HepG2 (cell line): Measurements from ENCODE around the gene PHB1. TPM values are rescaled to one million over a fixed set of nuclear protein-coding genes. Genes with fewer than 3 reads are reported as not detected.
A peak's percentile ranks its signal among the peaks of the same experiment; 100 is the strongest.

Experiments
- ASH2L ChIP-seq: fragments of 300-600, 200-600 bp; sonication (generic); IDR thresholded peaks from 2 replicates; pipeline ENCODE4 v1.7.0; 2017; ENCODE audit warnings: low read depth, mild to moderate bottlenecking, moderate library complexity, mixed read lengths, low read length; ENCODE audit not compliant: insufficient read length
- ATF4 ChIP-seq, 2 experiments: fragments of 450-650 bp in 1 of 2; sonication (generic) in 1 of 2; formaldehyde crosslinking; IDR thresholded peaks; 2 replicates each; pipeline versions ENCODE4 v1.5.0 to v1.8.0; 2020 to 2022; ENCODE audit warnings: mild to moderate bottlenecking in 1 of 2, missing genetic modification reagents in 1 of 2
- ELF1 ChIP-seq: sonication (generic); formaldehyde crosslinking; IDR thresholded peaks from 2 replicates; pipeline ENCODE4 v1.4.0; 2020; ENCODE audit warnings: missing genetic modification reagents
- FOXK2 ChIP-seq: fragments of 450-650 bp; IDR thresholded peaks from 2 replicates; pipeline ENCODE4 v1.6.1; 2016
- JARID2 ChIP-seq: sonication (generic); formaldehyde crosslinking; IDR thresholded peaks from 2 replicates; pipeline ENCODE4 v1.8.1; 2023; ENCODE audit warnings: missing genetic modification reagents, inconsistent platforms; ENCODE audit not compliant: insufficient replicate concordance
- JUN ChIP-seq: sonication (generic); formaldehyde crosslinking; IDR thresholded peaks from 2 replicates; pipeline ENCODE4 v1.4.0; 2020; ENCODE audit warnings: mild to moderate bottlenecking, missing genetic modification reagents
- KDM4B ChIP-seq: sonication (generic); formaldehyde crosslinking; IDR thresholded peaks from 2 replicates; pipeline ENCODE4 v1.4.0; 2020; ENCODE audit warnings: missing genetic modification reagents
- KLF6 ChIP-seq: IDR thresholded peaks from 2 replicates; pipeline ENCODE4 v1.8.0; 2016; ENCODE audit warnings: missing biosample characterization, missing genetic modification reagents
- LCORL ChIP-seq, 2 experiments: fragments of 450-650 bp in 1 of 2; sonication (generic) in 1 of 2; formaldehyde crosslinking in 1 of 2; IDR thresholded peaks; 2 replicates each; pipeline versions ENCODE4 v1.5.0 to v1.6.1; 2017 to 2020; ENCODE audit warnings: antibody characterized with exemption in 1 of 2, missing genetic modification reagents in 1 of 2
- PBX2 ChIP-seq: IDR thresholded peaks from 2 replicates; pipeline ENCODE4 v1.6.1; 2016; ENCODE audit warnings: control low read depth
- RXRA ChIP-seq: sonication (generic); formaldehyde crosslinking; IDR thresholded peaks from 2 replicates; pipeline ENCODE4 v1.5.1; 2020; ENCODE audit warnings: missing genetic modification reagents
- THAP11 ChIP-seq: IDR thresholded peaks from 2 replicates; pipeline ENCODE4 v1.6.1; 2016; ENCODE audit warnings: missing biosample characterization, missing genetic modification reagents
- ZFP36 ChIP-seq: fragments of 150-350 bp; IDR thresholded peaks from 2 replicates; pipeline ENCODE4 v1.6.1; 2018; ENCODE audit warnings: borderline replicate concordance, low read length, low read depth; ENCODE audit not compliant: partially characterized antibody
- ZNF230 ChIP-seq: sonication (generic); formaldehyde crosslinking; IDR thresholded peaks from 2 replicates; pipeline ENCODE4 v1.4.0; 2020; ENCODE audit warnings: mild to moderate bottlenecking, missing genetic modification reagents
- ZNF331 ChIP-seq: sonication (generic); formaldehyde crosslinking; IDR thresholded peaks from 2 replicates; pipeline ENCODE4 v1.4.0; 2020; ENCODE audit warnings: missing genetic modification reagents
- ZNF567 ChIP-seq: sonication (generic); formaldehyde crosslinking; IDR thresholded peaks from 2 replicates; pipeline ENCODE4 v1.8.1; 2023; ENCODE audit warnings: mild to moderate bottlenecking, missing genetic modification reagents, borderline replicate concordance
- ZNF598 ChIP-seq: sonication (generic); formaldehyde crosslinking; IDR thresholded peaks from 2 replicates; pipeline ENCODE4 v1.5.1; 2020; ENCODE audit warnings: mild to moderate bottlenecking, missing genetic modification reagents, borderline replicate concordance
- ZNF609 ChIP-seq: sonication (generic); formaldehyde crosslinking; IDR thresholded peaks from 2 replicates; pipeline ENCODE4 v1.4.0; 2020; ENCODE audit warnings: mild to moderate bottlenecking, missing genetic modification reagents, borderline replicate concordance
- ZNF710 ChIP-seq: sonication (generic); formaldehyde crosslinking; IDR thresholded peaks from 2 replicates; pipeline ENCODE4 v1.5.0; 2020; ENCODE audit warnings: mild to moderate bottlenecking, missing genetic modification reagents, borderline replicate concordance
- ZNF747 ChIP-seq: sonication (generic); formaldehyde crosslinking; IDR thresholded peaks from 2 replicates; pipeline ENCODE4 v1.8.1; 2023; ENCODE audit warnings: missing genetic modification reagents, mild to moderate bottlenecking, borderline replicate concordance
- polyA plus RNA-seq, 8 experiments: library from polyadenylated mRNA; depleted of rRNA in 3 of 8; stranded (reverse) in 7 of 8; unstranded in 1 of 8; fragments of >200 nt; fragmentation: Illumina TruSeq in 4 of 8; extraction: Trizol in 4 of 8; gene quantifications; 2 replicates each; pipeline versions ENCODE4 v1.2.1 to v1.2.3, GENCODE V29; 2011 to 2016; ENCODE audit warnings: low read depth in 4 of 8, missing spikeins in 1 of 8, mixed read lengths in 1 of 8; ENCODE audit not compliant: insufficient read depth in 1 of 8
- total RNA-seq, 5 experiments: library from RNA; depleted of rRNA; stranded (reverse); fragments of >200 nt; fragmentation: Illumina TruSeq; extraction: Trizol; gene quantifications; 2 replicates each; pipeline ENCODE4 v1.2.3, GENCODE V29; 2016; ENCODE audit warnings: low read depth in 1 of 5

The PHB1 gene
- total and polyA plus RNA-seq, 2 of the 13 experiments (the other 11 are each of a cell fraction or from before 2014, with no cell fraction given), result 515 to 688 TPM

DNA sequence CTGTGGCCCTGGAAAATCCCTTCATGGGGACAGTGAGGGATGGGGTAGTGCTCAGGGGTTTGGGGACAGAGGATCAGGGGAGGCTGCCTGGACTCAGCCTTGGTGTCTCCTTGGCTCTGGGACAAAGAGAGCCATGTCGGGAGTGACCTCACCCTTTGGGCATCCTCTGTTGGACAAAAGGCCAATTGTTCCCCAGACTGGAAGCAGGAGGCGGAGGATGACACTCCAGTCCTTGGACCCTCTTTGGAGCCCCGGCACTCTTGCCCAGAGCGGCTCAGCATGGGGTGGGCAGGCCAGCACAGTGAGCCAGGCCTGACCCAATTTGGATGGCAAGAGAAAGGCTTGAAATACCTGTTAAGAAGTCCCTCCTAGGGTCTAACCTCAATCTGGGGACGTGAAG is 39.4 kb upstream of the PHB1 start (continued):
- TF ChIP-seq ZNF710 (CRISPR knock-in tag), result no peak
- peak; percentile 50; the same call in 1 of the 2 replicates for TF ChIP-seq ZNF567 (CRISPR knock-in tag)
- TF ChIP-seq ZFP36, result peak; percentile 18
- 0 out of 2 replicates have a peak, but pooled peaks have one; percentile 41 for TF ChIP-seq ZNF598
- no peak for TF ChIP-seq KDM4B (CRISPR knock-in tag)
- TF ChIP-seq ZNF331, result no peak; the same call in 1 of the 2 replicates
- no peak for TF ChIP-seq PBX2 (CRISPR knock-in tag)
- TF ChIP-seq ZNF747 (CRISPR knock-in tag), result no peak
- no peak for TF ChIP-seq JARID2 (CRISPR knock-in tag)
- 0 out of 2 replicates have a peak, but pooled peaks have one; percentile 56 for TF ChIP-seq ZNF230 (CRISPR knock-in tag)
- peak; percentile 13; the same call in 1 of the 2 replicates for TF ChIP-seq LCORL (IDR thresholded peaks at IDR 0.05)
- peak; percentile 81 for TF ChIP-seq LCORL (CRISPR knock-in tag; IDR thresholded peaks at IDR 0.05)
- no peak for TF ChIP-seq ELF1 (CRISPR knock-in tag)
- no peak for TF ChIP-seq ASH2L
- TF ChIP-seq RXRA (CRISPR knock-in tag), result no peak
- TF ChIP-seq THAP11 (CRISPR knock-in tag), result peak; percentile 33; the same call in 1 of the 2 replicates
- TF ChIP-seq FOXK2, result no peak
- TF ChIP-seq JUN (CRISPR knock-in tag), result peak; percentile 99
- TF ChIP-seq KLF6, result no peak
- TF ChIP-seq ATF4 (CRISPR knock-in tag; IDR thresholded peaks at IDR 0.05), result no peak
- peak; percentile 20; the same call in 1 of the 2 replicates for TF ChIP-seq ZNF609 (CRISPR knock-in tag)
